ENCODE measurements around the gene TMEM175.

GRCh38 chr4:910366-911091 lies 21.7 kb upstream of the TMEM175 start:
- no peak for TF ChIP-seq ZNF670 (CRISPR knock-in tag; IDR thresholded peaks at IDR 0.05; ENCODE audit: borderline replicate concordance)
- no peak for TF ChIP-seq YEATS4 (CRISPR knock-in tag; IDR thresholded peaks at IDR 0.05; ENCODE audit: borderline replicate concordance)

All from HepG2 (cell line).